HepG2 (cell line): ENCODE measurements around the gene ADIPOR2. TPM values are rescaled to one million over a fixed set of nuclear protein-coding genes. Genes with fewer than 3 reads are reported as not detected.
A peak's percentile ranks its signal among the peaks of the same experiment; 100 is the strongest.

Experiments
- ARNT ChIP-seq: fragments of 450-650 bp; IDR thresholded peaks from 2 replicates; pipeline ENCODE4 v1.6.1; 2017
- ATF1 ChIP-seq: IDR thresholded peaks from 2 replicates; pipeline ENCODE4 v1.6.1; 2016; ENCODE audit warnings: mild to moderate bottlenecking, control low read depth
- DZIP1 ChIP-seq: sonication (generic); formaldehyde crosslinking; IDR thresholded peaks from 2 replicates; pipeline ENCODE4 v1.5.0; 2020; ENCODE audit warnings: mild to moderate bottlenecking, missing genetic modification reagents
- FOXO1 ChIP-seq: sonication (generic); formaldehyde crosslinking; IDR thresholded peaks from 2 replicates; pipeline ENCODE4 v1.4.0; 2020; ENCODE audit warnings: missing genetic modification reagents
- HES4 ChIP-seq: sonication (generic); formaldehyde crosslinking; IDR thresholded peaks from 2 replicates; pipeline ENCODE4 v1.9.0; 2021; ENCODE audit warnings: mild to moderate bottlenecking, missing genetic modification reagents, borderline replicate concordance
- HMGA1 ChIP-seq: sonication (generic); formaldehyde crosslinking; conservative IDR thresholded peaks from 2 replicates; pipeline ENCODE4 v1.4.0; 2020; ENCODE audit warnings: missing genetic modification reagents
- KLF13 ChIP-seq: sonication (generic); formaldehyde crosslinking; IDR thresholded peaks from 2 replicates; pipeline ENCODE4 v1.4.0; 2020; ENCODE audit warnings: mild to moderate bottlenecking, missing genetic modification reagents
- MTA1 ChIP-seq: sonication (generic); formaldehyde crosslinking; IDR thresholded peaks from 2 replicates; pipeline ENCODE4 v1.4.0; 2020; ENCODE audit warnings: missing genetic modification reagents, mild to moderate bottlenecking, borderline replicate concordance
- MYNN ChIP-seq: sonication (generic); formaldehyde crosslinking; IDR thresholded peaks from 2 replicates; pipeline ENCODE4 v1.4.0; 2020; ENCODE audit warnings: mild to moderate bottlenecking, low read depth, missing genetic modification reagents
- MZF1 ChIP-seq: sonication (generic); formaldehyde crosslinking; IDR thresholded peaks from 2 replicates; pipeline ENCODE4 v1.8.1; 2023; ENCODE audit warnings: mild to moderate bottlenecking, missing genetic modification reagents, borderline replicate concordance
- NCOA2 ChIP-seq: sonication (generic); formaldehyde crosslinking; IDR thresholded peaks from 2 replicates; pipeline ENCODE4 v1.8.0; 2022; ENCODE audit warnings: inconsistent platforms
- NKX3-1 ChIP-seq: sonication (generic); formaldehyde crosslinking; IDR thresholded peaks from 2 replicates; pipeline ENCODE4 v1.5.0; 2020; ENCODE audit warnings: missing genetic modification reagents
- NR3C1 ChIP-seq: sonication (generic); formaldehyde crosslinking; IDR thresholded peaks from 2 replicates; pipeline ENCODE4 v1.4.0; 2020; ENCODE audit warnings: missing genetic modification reagents
- PREB ChIP-seq: sonication (generic); formaldehyde crosslinking; IDR thresholded peaks from 2 replicates; pipeline ENCODE4 v1.4.0; 2020; ENCODE audit warnings: missing genetic modification reagents
- TAF1 ChIP-seq: sonication (generic); formaldehyde crosslinking; IDR thresholded peaks from 2 replicates; pipeline ENCODE4 v1.4.0; 2020; ENCODE audit warnings: missing genetic modification reagents
- TGIF2 ChIP-seq: IDR thresholded peaks from 2 replicates; pipeline ENCODE4 v1.6.1; 2016; ENCODE audit warnings: control low read depth, missing compliant biosample characterization
- ZNF12 ChIP-seq: sonication (generic); formaldehyde crosslinking; IDR thresholded peaks from 2 replicates; pipeline ENCODE4 v1.5.0; 2020; ENCODE audit warnings: missing genetic modification reagents
- ZNF20 ChIP-seq: sonication (generic); formaldehyde crosslinking; IDR thresholded peaks from 2 replicates; pipeline ENCODE4 v1.4.0; 2020; ENCODE audit warnings: mild to moderate bottlenecking, moderate library complexity, missing genetic modification reagents
- ZNF430 ChIP-seq: sonication (generic); formaldehyde crosslinking; IDR thresholded peaks from 2 replicates; pipeline ENCODE4 v1.9.0; 2021; ENCODE audit warnings: mild to moderate bottlenecking, missing genetic modification reagents
- ZNF543 ChIP-seq: sonication (generic); formaldehyde crosslinking; IDR thresholded peaks from 2 replicates; pipeline ENCODE4 v1.4.0; 2020; ENCODE audit warnings: mild to moderate bottlenecking, missing genetic modification reagents
- ZNF678 ChIP-seq: sonication (generic); formaldehyde crosslinking; IDR thresholded peaks from 2 replicates; pipeline ENCODE4 v1.4.0; 2020; ENCODE audit warnings: mild to moderate bottlenecking, missing genetic modification reagents
- ZNF691 ChIP-seq: sonication (generic); formaldehyde crosslinking; IDR thresholded peaks from 2 replicates; pipeline ENCODE4 v1.4.0; 2020; ENCODE audit warnings: missing genetic modification reagents, low read depth, mild to moderate bottlenecking, borderline replicate concordance
- ZNF768 ChIP-seq: sonication (generic); formaldehyde crosslinking; IDR thresholded peaks from 2 replicates; pipeline ENCODE4 v1.4.0; 2020; ENCODE audit warnings: missing genetic modification reagents
- ZNF839 ChIP-seq: sonication (generic); formaldehyde crosslinking; IDR thresholded peaks from 2 replicates; pipeline ENCODE4 v1.4.0; 2020; ENCODE audit warnings: missing genetic modification reagents, mild to moderate bottlenecking, borderline replicate concordance
- polyA plus RNA-seq, 8 experiments: library from polyadenylated mRNA; depleted of rRNA in 3 of 8; stranded (reverse) in 7 of 8; unstranded in 1 of 8; fragments of >200 nt; fragmentation: Illumina TruSeq in 4 of 8; extraction: Trizol in 4 of 8; gene quantifications; 2 replicates each; pipeline versions ENCODE4 v1.2.1 to v1.2.3, GENCODE V29; 2011 to 2016; ENCODE audit warnings: low read depth in 4 of 8, missing spikeins in 1 of 8, mixed read lengths in 1 of 8; ENCODE audit not compliant: insufficient read depth in 1 of 8
- total RNA-seq, 5 experiments: library from RNA; depleted of rRNA; stranded (reverse); fragments of >200 nt; fragmentation: Illumina TruSeq; extraction: Trizol; gene quantifications; 2 replicates each; pipeline ENCODE4 v1.2.3, GENCODE V29; 2016; ENCODE audit warnings: low read depth in 1 of 5
- TF ChIP-seq, protein P1 (sequence below): fragments of 450-650 bp; IDR thresholded peaks from 2 replicates; pipeline ENCODE4 v1.6.1; 2016

The ADIPOR2 gene
- total and polyA plus RNA-seq, 2 of the 13 experiments (the other 11 are each of a cell fraction or from before 2014, with no cell fraction given) = 35.2 to 52.2 TPM

DNA sequence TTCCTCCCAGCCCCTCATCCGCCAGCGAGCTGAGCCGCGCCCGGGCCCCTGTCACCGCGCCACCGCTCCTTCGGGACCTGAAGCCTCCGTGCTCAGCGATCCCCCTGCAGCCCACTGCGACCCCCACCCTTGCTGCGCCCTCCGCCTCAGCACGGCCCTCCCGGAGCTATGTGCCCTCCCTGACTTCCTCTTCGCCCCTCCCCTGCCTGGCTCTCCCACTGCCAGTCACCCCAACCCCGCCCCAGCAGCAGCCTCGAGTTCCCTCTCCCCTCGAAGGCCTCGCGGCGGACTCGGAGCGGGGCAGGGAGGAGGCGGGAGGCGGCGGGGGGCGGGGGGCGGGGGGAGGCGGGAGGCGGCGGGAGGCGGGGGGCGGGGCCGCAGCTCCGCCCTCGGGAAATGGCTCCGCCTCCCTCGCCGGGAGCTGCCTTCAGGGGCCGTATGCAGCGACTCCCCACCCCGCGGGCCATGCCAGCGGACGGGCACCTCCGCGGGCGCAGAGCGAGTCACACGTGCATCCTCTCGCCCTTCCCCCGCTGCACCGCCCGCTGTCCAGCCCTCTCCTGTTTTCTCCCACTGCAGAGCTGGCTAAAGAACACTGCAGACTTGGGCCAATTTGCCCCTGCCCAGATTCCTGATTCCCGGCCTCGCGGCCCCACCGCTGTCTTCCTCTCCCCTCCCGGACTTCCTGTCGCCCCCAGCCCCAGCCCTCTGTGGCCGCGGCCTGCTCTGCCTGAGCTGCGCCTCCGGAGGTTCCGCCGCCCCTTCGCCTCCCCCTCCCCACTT lies 29.1 kb upstream of the ADIPOR2 start (continued):
- TF ChIP-seq ZNF543 (CRISPR knock-in tag) (0 out of 2 replicates have a peak, but pooled peaks have one; percentile 63), NR3C1 (no peak), MYNN (no peak), ZNF768 (CRISPR knock-in tag) (no peak), ZNF839 (CRISPR knock-in tag) (no peak), TAF1 (CRISPR knock-in tag) (peak; percentile 51; the same call in 1 of the 2 replicates), ZNF12 (0 out of 2 replicates have a peak, but pooled peaks have one; percentile 1), ZNF430 (CRISPR knock-in tag) (peak; percentile 53; the same call in 1 of the 2 replicates), MZF1 (CRISPR knock-in tag) (no peak), MTA1 (CRISPR knock-in tag) (no peak), PREB (CRISPR knock-in tag) (no peak), ZNF20 (CRISPR knock-in tag) (no peak), TGIF2 (CRISPR knock-in tag) (no peak), NKX3-1 (CRISPR knock-in tag) (no peak), ZNF691 (CRISPR knock-in tag) (peak; percentile 77; the same call in 1 of the 2 replicates), ZNF678 (CRISPR knock-in tag) (no peak), ATF1 (CRISPR knock-in tag) (no peak), DZIP1 (CRISPR knock-in tag) (no peak), HMGA1 (CRISPR knock-in tag) (no peak), HES4 (CRISPR knock-in tag) (no peak; the same call in 1 of the 2 replicates), NCOA2 (peak; percentile 24; the same call in 1 of the 2 replicates), ARNT (no peak), KLF13 (CRISPR knock-in tag) (no peak), FOXO1 (CRISPR knock-in tag) (peak; percentile 30; the same call in 1 of the 2 replicates)
- TF ChIP-seq, protein P1, sequence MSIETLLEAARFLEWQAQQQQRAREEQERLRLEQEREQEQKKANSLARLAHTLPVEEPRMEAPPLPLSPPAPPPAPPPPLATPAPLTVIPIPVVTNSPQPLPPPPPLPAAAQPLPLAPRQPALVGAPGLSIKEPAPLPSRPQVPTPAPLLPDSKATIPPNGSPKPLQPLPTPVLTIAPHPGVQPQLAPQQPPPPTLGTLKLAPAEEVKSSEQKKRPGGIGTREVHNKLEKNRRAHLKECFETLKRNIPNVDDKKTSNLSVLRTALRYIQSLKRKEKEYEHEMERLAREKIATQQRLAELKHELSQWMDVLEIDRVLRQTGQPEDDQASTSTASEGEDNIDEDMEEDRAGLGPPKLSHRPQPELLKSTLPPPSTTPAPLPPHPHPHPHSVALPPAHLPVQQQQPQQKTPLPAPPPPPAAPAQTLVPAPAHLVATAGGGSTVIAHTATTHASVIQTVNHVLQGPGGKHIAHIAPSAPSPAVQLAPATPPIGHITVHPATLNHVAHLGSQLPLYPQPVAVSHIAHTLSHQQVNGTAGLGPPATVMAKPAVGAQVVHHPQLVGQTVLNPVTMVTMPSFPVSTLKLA = peak; percentile 62
